ENCODE results near the gene ENHO.

ENHO gene

DNA sequence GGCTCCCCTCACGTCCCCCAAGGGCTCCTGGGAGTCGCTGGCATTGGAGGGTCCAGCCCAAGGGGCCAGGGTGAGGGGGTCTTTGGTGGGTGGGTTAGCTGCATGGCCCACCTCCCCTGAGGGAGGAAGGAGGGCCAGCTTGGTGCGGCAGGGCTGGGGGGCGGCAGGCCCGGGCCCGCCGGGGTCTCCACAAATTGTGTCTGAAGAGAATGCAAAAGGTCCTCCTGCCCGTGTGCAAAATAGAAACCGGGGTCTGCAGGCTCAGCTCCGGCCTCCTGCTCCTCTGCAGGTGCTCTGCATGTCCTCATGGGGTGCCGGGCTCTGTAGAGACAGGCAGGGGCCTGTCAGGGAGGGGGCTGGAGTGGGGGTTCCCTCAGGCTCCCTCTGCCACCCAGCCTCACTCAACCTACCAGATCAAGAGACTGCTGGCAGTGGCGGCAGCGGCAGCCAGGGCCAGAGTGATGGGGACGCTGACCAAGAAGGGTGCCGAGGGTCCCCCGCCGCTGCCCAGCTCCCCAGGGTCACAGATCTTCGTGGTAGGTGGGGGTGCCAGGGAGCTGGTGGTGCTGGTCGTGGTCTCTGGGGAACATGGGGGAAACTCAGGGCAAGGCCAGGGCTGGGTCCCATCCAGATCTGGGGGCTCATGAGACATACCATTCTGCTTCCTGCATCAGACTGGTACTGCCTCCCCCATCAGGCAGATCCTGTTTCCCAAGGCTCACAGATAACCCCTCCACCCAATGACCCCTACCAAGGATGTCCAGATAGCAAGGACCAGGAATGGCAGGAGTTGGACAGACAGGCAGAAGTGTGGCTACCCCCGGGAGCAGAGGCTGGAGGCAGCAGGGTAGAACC lies 29.2 kb upstream of the ENHO start:
- Histone ChIP-seq H3K27ac (replicated peaks) (no peak overlapping the region), H3K27me3 (ENCODE audit: insufficient read depth, poor library complexity, severe bottlenecking) (peaks cover 14% of the 10 kb centered on the region), H3K4me3 (replicated peaks; ENCODE audit: insufficient read depth, low read length) (no peak overlapping the region)
- TF ChIP-seq SPI1 (IDR thresholded peaks at IDR 0.05; ENCODE audit: borderline replicate concordance, low read depth) (no peak), POLR2AphosphoS5 (IDR thresholded peaks at IDR 0.05; ENCODE audit: low read depth) (no peak), GABPA (IDR thresholded peaks at IDR 0.05; ENCODE audit: low read depth) (no peak)
- TF ChIP-seq, protein P1, sequence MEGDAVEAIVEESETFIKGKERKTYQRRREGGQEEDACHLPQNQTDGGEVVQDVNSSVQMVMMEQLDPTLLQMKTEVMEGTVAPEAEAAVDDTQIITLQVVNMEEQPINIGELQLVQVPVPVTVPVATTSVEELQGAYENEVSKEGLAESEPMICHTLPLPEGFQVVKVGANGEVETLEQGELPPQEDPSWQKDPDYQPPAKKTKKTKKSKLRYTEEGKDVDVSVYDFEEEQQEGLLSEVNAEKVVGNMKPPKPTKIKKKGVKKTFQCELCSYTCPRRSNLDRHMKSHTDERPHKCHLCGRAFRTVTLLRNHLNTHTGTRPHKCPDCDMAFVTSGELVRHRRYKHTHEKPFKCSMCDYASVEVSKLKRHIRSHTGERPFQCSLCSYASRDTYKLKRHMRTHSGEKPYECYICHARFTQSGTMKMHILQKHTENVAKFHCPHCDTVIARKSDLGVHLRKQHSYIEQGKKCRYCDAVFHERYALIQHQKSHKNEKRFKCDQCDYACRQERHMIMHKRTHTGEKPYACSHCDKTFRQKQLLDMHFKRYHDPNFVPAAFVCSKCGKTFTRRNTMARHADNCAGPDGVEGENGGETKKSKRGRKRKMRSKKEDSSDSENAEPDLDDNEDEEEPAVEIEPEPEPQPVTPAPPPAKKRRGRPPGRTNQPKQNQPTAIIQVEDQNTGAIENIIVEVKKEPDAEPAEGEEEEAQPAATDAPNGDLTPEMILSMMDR (IDR thresholded peaks at IDR 0.05; ENCODE audit: insufficient read depth, low read length), result no peak
- TF ChIP-seq, protein P2, sequence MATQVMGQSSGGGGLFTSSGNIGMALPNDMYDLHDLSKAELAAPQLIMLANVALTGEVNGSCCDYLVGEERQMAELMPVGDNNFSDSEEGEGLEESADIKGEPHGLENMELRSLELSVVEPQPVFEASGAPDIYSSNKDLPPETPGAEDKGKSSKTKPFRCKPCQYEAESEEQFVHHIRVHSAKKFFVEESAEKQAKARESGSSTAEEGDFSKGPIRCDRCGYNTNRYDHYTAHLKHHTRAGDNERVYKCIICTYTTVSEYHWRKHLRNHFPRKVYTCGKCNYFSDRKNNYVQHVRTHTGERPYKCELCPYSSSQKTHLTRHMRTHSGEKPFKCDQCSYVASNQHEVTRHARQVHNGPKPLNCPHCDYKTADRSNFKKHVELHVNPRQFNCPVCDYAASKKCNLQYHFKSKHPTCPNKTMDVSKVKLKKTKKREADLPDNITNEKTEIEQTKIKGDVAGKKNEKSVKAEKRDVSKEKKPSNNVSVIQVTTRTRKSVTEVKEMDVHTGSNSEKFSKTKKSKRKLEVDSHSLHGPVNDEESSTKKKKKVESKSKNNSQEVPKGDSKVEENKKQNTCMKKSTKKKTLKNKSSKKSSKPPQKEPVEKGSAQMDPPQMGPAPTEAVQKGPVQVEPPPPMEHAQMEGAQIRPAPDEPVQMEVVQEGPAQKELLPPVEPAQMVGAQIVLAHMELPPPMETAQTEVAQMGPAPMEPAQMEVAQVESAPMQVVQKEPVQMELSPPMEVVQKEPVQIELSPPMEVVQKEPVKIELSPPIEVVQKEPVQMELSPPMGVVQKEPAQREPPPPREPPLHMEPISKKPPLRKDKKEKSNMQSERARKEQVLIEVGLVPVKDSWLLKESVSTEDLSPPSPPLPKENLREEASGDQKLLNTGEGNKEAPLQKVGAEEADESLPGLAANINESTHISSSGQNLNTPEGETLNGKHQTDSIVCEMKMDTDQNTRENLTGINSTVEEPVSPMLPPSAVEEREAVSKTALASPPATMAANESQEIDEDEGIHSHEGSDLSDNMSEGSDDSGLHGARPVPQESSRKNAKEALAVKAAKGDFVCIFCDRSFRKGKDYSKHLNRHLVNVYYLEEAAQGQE (IDR thresholded peaks at IDR 0.05; ENCODE audit: insufficient replicate concordance, low read depth), result no peak
- DNase-seq (ENCODE audit: low read depth in 1 of 2, low spot score in 1 of 2), result no peak

DNA sequence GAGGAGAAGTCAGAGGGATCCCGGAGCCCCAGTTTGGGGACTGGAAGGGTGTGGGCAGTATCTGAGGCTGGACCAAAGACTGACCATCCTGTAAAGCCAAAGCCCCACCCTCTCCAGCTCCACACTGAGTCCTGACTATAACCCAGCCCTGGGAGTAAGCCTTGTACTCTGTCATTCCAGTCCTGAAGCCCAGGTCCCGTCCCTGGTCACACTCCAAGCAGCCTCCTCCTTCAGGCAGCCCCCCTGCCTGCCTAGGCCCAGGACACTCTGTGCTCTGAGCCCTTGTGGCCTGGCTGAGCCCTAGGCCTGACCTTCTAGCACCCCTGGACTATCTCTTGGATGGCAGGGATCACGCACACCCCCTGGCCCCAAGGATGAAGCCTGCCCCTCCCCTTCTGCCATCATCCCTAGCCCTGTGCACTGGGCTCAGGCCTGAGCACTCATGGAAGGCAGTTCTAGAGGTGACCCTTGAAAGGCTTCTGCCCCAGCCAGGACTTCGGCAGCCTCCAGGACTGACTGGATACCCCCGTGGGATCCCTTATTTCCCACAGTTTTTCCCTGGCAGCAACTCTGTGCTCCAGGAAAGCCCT lies 28.0 kb upstream of the ENHO start:
- no peak overlapping the region for H3K27ac ChIP-seq (replicated peaks)
- no peak for TF ChIP-seq GABPA (IDR thresholded peaks at IDR 0.05; ENCODE audit: low read depth)
- no peak for TF ChIP-seq SPI1 (IDR thresholded peaks at IDR 0.05; ENCODE audit: borderline replicate concordance, low read depth)
- no peak for TF ChIP-seq POLR2AphosphoS5 (IDR thresholded peaks at IDR 0.05; ENCODE audit: low read depth)
- TF ChIP-seq, protein P2 (IDR thresholded peaks at IDR 0.05; ENCODE audit: insufficient replicate concordance, low read depth), result no peak
- TF ChIP-seq, protein P1 (IDR thresholded peaks at IDR 0.05; ENCODE audit: insufficient read depth, low read length), result no peak
- no peak for DNase-seq (ENCODE audit: low read depth in 1 of 2, low spot score in 1 of 2)
- no peak overlapping the region for H3K4me3 ChIP-seq (replicated peaks; ENCODE audit: insufficient read depth, low read length)
- peaks cover 14% of the 10 kb centered on the region for H3K27me3 ChIP-seq (ENCODE audit: insufficient read depth, poor library complexity, severe bottlenecking)

DNA sequence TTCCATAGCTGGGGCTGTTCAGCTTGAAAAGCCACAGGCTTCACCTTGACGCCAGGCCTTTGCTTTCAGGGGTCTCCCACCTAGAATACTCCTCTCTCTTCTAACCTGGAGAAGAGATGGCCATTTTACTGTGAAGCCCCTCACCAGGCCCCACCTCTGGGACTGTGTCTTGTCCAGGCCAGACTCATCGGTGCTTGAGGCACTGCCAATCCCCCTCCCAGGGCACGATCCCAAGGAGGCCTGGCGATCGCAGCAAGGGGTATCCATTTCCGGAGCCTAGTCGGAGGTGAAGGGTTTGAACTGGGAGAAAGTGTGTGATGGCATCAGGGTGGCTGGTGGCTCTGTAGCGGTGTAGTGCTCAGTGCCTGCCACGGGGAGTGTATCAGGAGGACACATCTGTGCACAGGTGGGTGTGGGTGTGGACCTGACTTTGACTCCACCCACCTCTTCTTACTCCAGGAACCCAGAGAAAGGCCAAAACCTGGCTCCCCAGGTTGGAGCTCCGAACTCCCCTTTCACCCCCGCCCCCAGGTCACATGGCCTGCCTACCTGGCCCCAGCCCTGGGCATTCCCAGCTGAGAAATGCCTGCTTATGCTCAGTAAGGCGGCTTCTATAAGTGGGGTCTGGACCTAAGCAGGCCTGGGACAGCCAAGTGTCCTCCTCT lies 27.4 kb upstream of the ENHO start:
- Histone ChIP-seq H3K4me3 (replicated peaks; ENCODE audit: insufficient read depth, low read length) (no peak overlapping the region), H3K27me3 (ENCODE audit: insufficient read depth, poor library complexity, severe bottlenecking) (peaks cover 14% of the 10 kb centered on the region), H3K27ac (replicated peaks) (no peak overlapping the region)
- no peak for TF ChIP-seq GABPA (IDR thresholded peaks at IDR 0.05; ENCODE audit: low read depth)
- TF ChIP-seq, protein P1 (IDR thresholded peaks at IDR 0.05; ENCODE audit: insufficient read depth, low read length), result no peak
- TF ChIP-seq POLR2AphosphoS5 (IDR thresholded peaks at IDR 0.05; ENCODE audit: low read depth), result no peak
- no peak for TF ChIP-seq SPI1 (IDR thresholded peaks at IDR 0.05; ENCODE audit: borderline replicate concordance, low read depth)
- TF ChIP-seq, protein P2 (IDR thresholded peaks at IDR 0.05; ENCODE audit: insufficient replicate concordance, low read depth), result no peak
- no peak for DNase-seq (ENCODE audit: low read depth in 1 of 2, low spot score in 1 of 2)
